Measurements from ENCODE around the gene LILRA1. TPM values are rescaled to one million over a fixed set of nuclear protein-coding genes. Genes with fewer than 3 reads are reported as not detected.

LILRA1 gene
- total RNA-seq, 3 donors from 2014 or later, result 0.44 to 1.8 (median 0.66) TPM

DNA sequence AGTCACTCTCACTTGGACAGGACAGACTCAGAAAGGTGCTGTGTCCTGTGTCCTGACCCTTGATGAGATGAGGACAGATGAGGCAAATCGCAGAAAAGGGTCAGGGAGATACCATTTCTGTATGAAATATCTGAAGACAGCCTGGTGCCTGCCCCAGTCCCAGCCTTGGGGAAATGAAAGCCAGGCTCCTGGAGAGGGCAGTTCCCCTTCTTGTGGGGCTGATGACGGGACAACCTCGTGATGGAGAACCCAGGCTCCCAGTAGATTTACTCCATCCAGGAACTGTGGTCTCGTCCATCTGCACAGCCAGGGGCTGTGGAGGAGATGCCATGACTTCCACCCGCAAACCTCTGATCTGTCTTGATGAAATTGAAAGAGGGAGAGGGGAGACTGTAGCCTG lies 50.6 kb downstream of the LILRA1 start:
- Histone ChIP-seq H3K27me3 (peaks cover 0 to 6% of the 10 kb centered on the region in 2 donors), H3K36me3 (no peaks in the 10 kb centered on the region), H3K4me1 (no peaks in the 10 kb centered on the region), H3K4me3 (no peak overlapping the region), H3K27ac (no peak overlapping the region), H3K9me3 (no peaks in the 10 kb centered on the region)
- no peak for DNase-seq (ENCODE audit: low spot score in 2 of 2)
- no peak for TF ChIP-seq POLR2A (IDR thresholded peaks at IDR 0.05)
- intact Hi-C loops (cut with DNase I; ENCODE audit: low total_unique reads), result no loop called here

- H3K27ac ChIP-seq, result no peak overlapping the region
- H3K4me1 ChIP-seq, result no peaks in the 10 kb centered on the region
Observed at GRCh38 chr19:54646331-54646841, 53.0 kb downstream of the LILRA1 start.

DNA sequence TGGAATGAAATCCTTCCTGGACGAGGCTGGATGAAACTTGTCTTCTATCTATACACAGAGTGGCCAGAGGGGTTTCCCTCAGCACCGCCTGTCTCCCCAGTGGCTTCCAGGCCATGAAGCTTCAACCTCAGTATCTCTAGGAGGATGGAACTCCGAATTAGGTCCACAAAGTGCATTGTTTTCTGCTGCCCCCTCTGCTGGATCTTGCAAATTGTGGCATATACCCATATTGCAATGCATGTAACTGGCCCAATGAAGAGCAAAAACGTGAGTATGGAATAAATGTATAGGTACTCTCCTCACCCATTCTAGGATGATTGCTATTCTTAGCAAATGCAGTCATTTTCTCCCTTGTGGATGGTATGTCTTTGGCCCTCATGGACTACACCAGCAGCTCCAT lies 54.7 kb downstream of the LILRA1 start:
- intact Hi-C loops (cut with DNase I; ENCODE audit: low total_unique reads), result no loop called here
- H3K4me3 ChIP-seq, result no peak overlapping the region
- peaks cover 0 to 14% of the 10 kb centered on the region in 2 donors for H3K27me3 ChIP-seq
- H3K36me3 ChIP-seq, result no peaks in the 10 kb centered on the region
- no peak overlapping the region for H3K27ac ChIP-seq
- no peak for DNase-seq (ENCODE audit: low spot score in 2 of 2)
- H3K9me3 ChIP-seq, result no peaks in the 10 kb centered on the region
- no peaks in the 10 kb centered on the region for H3K4me1 ChIP-seq
- TF ChIP-seq POLR2A (IDR thresholded peaks at IDR 0.05), result no peak
- no peak for TF ChIP-seq POLR2AphosphoS5 (IDR thresholded peaks at IDR 0.05)
- TF ChIP-seq, protein P1, sequence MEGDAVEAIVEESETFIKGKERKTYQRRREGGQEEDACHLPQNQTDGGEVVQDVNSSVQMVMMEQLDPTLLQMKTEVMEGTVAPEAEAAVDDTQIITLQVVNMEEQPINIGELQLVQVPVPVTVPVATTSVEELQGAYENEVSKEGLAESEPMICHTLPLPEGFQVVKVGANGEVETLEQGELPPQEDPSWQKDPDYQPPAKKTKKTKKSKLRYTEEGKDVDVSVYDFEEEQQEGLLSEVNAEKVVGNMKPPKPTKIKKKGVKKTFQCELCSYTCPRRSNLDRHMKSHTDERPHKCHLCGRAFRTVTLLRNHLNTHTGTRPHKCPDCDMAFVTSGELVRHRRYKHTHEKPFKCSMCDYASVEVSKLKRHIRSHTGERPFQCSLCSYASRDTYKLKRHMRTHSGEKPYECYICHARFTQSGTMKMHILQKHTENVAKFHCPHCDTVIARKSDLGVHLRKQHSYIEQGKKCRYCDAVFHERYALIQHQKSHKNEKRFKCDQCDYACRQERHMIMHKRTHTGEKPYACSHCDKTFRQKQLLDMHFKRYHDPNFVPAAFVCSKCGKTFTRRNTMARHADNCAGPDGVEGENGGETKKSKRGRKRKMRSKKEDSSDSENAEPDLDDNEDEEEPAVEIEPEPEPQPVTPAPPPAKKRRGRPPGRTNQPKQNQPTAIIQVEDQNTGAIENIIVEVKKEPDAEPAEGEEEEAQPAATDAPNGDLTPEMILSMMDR (IDR thresholded peaks at IDR 0.05), result no peak

More at GRCh38 chr19:54646331-54646841, 53.0 kb downstream of the LILRA1 start:
- H3K27me3 ChIP-seq, result peaks cover 0 to 6% of the 10 kb centered on the region in 2 donors
- TF ChIP-seq POLR2AphosphoS5 (IDR thresholded peaks at IDR 0.05), result no peak
- no peak for TF ChIP-seq POLR2A (IDR thresholded peaks at IDR 0.05)
- TF ChIP-seq, protein P1 (IDR thresholded peaks at IDR 0.05), result no peak
- no peak for DNase-seq (ENCODE audit: low spot score in 2 of 2)
- no peaks in the 10 kb centered on the region for H3K36me3 ChIP-seq
- no peaks in the 10 kb centered on the region for H3K9me3 ChIP-seq
- intact Hi-C loops (cut with DNase I; ENCODE audit: low total_unique reads), result no loop called here
- H3K4me3 ChIP-seq, result no peak overlapping the region

DNA sequence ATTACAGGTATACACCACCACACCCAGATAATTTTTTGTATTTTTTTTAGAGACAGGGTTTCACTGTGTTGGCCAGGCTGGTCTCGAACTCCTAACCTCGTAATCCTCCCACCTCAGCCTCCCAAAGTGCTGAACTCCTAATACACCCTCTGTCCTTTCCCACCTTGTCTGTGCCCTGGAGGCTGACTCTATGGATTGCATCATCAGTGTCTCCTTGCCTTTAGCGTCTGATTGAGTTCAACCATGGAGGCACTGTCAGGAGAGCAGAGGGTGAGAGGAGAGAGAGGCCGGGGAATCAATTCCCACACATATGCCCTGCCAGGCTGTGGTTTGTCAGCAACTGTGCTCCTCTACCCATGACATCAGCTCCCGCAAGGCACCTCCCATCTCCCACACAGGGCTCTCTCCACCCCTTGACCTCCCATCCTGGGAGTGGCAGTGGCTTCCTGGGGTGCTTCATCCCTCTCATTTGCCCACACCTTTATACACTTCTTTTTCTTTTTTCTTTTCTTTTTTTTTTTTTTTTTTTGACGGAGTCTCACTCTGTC lies 56.8 kb downstream of the LILRA1 start:
- Histone ChIP-seq H3K27me3 (peaks cover 0 to 14% of the 10 kb centered on the region in 2 donors), H3K36me3 (no peaks in the 10 kb centered on the region), H3K9me3 (no peaks in the 10 kb centered on the region), H3K4me1 (no peaks in the 10 kb centered on the region), H3K27ac (no peak overlapping the region), H3K4me3 (no peak overlapping the region)
- no peak for DNase-seq (ENCODE audit: low spot score in 2 of 2)
- intact Hi-C loops (cut with DNase I; ENCODE audit: low total_unique reads), result no loop called here
- TF ChIP-seq POLR2A (IDR thresholded peaks at IDR 0.05) (no peak), POLR2AphosphoS5 (IDR thresholded peaks at IDR 0.05) (no peak)
- TF ChIP-seq, protein P1 (IDR thresholded peaks at IDR 0.05), result no peak

Other genes starting within 250 kb of the LILRA1 start
- gene LAIR1, start 228.7 kb upstream of the LILRA1 start, total RNA-seq, result 10 to 100 TPM; 11.8 to 44.5 (median 23.1) TPM
- gene TTYH1, start 178.2 kb upstream of the LILRA1 start, total RNA-seq, result 1 to 10 TPM in 2 of 3 donors, under 1 TPM in 1; 0.48 to 4.6 (median 4.0) TPM
- 100 to 1,000 TPM in 2 of 3 donors, 10 to 100 TPM in 1; 82.9 to 204 (median 148) TPM for gene LENG8, start 144.4 kb upstream of the LILRA1 start, total RNA-seq
- 1 to 10 TPM; 4.5 to 8.2 (median 4.8) TPM for gene LENG9, start 129.9 kb upstream of the LILRA1 start, total RNA-seq
- 10 to 100 TPM in 2 of 3 donors, 1 to 10 TPM in 1; 8.8 to 40.6 (median 17.4) TPM for gene CDC42EP5, start 120.3 kb upstream of the LILRA1 start, total RNA-seq
- gene LAIR2, start 90.8 kb upstream of the LILRA1 start, total RNA-seq, result not detected
- gene LILRA2, start 19.8 kb upstream of the LILRA1 start, total RNA-seq, result 1 to 10 TPM in 2 of 3 donors, under 1 TPM in 1; 0.66 to 6.9 (median 4.2) TPM
- 1 to 10 TPM; 1.6 to 2.6 (median 2.3) TPM for gene LILRB1, start 36.9 kb downstream of the LILRA1 start, total RNA-seq
- gene LILRB4, start 69.4 kb downstream of the LILRA1 start, total RNA-seq, result 10 to 100 TPM in 2 of 3 donors, 1 to 10 TPM in 1; 1.3 to 17.6 (median 10.1) TPM
- not detected for gene KIR3DL3, start 130.8 kb downstream of the LILRA1 start, total RNA-seq
- not detected for gene KIR2DL3, start 144.9 kb downstream of the LILRA1 start, total RNA-seq
- gene KIR2DL1, start 176.2 kb downstream of the LILRA1 start, total RNA-seq, result not detected
- gene KIR2DL4, start 210.0 kb downstream of the LILRA1 start, total RNA-seq, result under 1 TPM in 1 of 3 donors, not detected in 2; 0.32 TPM
- under 1 TPM in 1 of 3 donors, not detected in 2; 0.59 TPM for gene KIR3DL1, start 222.8 kb downstream of the LILRA1 start, total RNA-seq
- not detected for gene KIR2DS4, start 239.0 kb downstream of the LILRA1 start, total RNA-seq